Dendritic cell treated with granulocyte-macrophage colony-stimulating factor and Interleukin-4, amounts not matched to agents 40 ng/mL and 50 ng/mL, for 4 days (primary cell): Measurements from ENCODE around the gene PPP2R5C.
A peak's percentile ranks its signal among the peaks of the same experiment; 100 is the strongest.

Experiments
- H3K27ac Mint-ChIP-seq: one replicate; pipeline ENCODE4 v1.8.0; 2022; ENCODE audit warnings: mild to moderate bottlenecking, mixed read lengths
- H3K27me3 Mint-ChIP-seq: one replicate; pipeline ENCODE4 v1.8.0; 2022; ENCODE audit warnings: mild to moderate bottlenecking, mixed read lengths
- H3K36me3 Mint-ChIP-seq: one replicate; pipeline ENCODE4 v1.8.0; 2022; ENCODE audit warnings: low read depth, mixed read lengths
- H3K4me1 Mint-ChIP-seq: one replicate; pipeline ENCODE4 v1.8.0; 2022; ENCODE audit warnings: low read depth, mixed read lengths
- H3K4me3 Mint-ChIP-seq: one replicate; pipeline ENCODE4 v1.8.0; 2022; ENCODE audit warnings: mild to moderate bottlenecking, moderate library complexity, mixed read lengths
- H3K9me3 Mint-ChIP-seq: one replicate; pipeline ENCODE4 v1.8.0; 2022; ENCODE audit warnings: mixed read lengths
- intact Hi-C: fragments of 100-400 bp; cut with micrococcal nuclease; formaldehyde crosslinking; loops from one replicate; pipeline ENCODE4 v1.15.0; 2022

The PPP2R5C gene

GRCh38 chr14:101859958-101860357 lies 98.4 kb downstream of the PPP2R5C start:
- no peak overlapping the region for H3K27ac Mint-ChIP-seq
- H3K36me3 Mint-ChIP-seq, result peaks cover 76% of the 10 kb centered on the region
- H3K27me3 Mint-ChIP-seq, result no peaks in the 10 kb centered on the region
- no peak overlapping the region for H3K4me3 Mint-ChIP-seq
- intact Hi-C loops, result no loop called here
- peaks cover 31% of the 10 kb centered on the region for H3K4me1 Mint-ChIP-seq
- H3K9me3 Mint-ChIP-seq, result no peaks in the 10 kb centered on the region

- H3K36me3 Mint-ChIP-seq, result peaks cover 81% of the 10 kb centered on the region
- no peaks in the 10 kb centered on the region for H3K27me3 Mint-ChIP-seq
- no peak overlapping the region for H3K27ac Mint-ChIP-seq
- peaks cover 16% of the 10 kb centered on the region for H3K4me1 Mint-ChIP-seq
- no peak overlapping the region for H3K4me3 Mint-ChIP-seq
- no peaks in the 10 kb centered on the region for H3K9me3 Mint-ChIP-seq
- intact Hi-C loops, result no loop called here
Observed at GRCh38 chr14:101861464-101861863, 100.0 kb downstream of the PPP2R5C start.

GRCh38 chr14:101862177-101862576 lies 100.7 kb downstream of the PPP2R5C start:
- peaks cover 74% of the 10 kb centered on the region for H3K36me3 Mint-ChIP-seq
- peaks cover 13% of the 10 kb centered on the region for H3K4me1 Mint-ChIP-seq
- intact Hi-C loops, result no loop called here
- no peak overlapping the region for H3K4me3 Mint-ChIP-seq
- no peaks in the 10 kb centered on the region for H3K9me3 Mint-ChIP-seq
- no peaks in the 10 kb centered on the region for H3K27me3 Mint-ChIP-seq
- H3K27ac Mint-ChIP-seq, result no peak overlapping the region

- no peaks in the 10 kb centered on the region for H3K27me3 Mint-ChIP-seq
- peak overlapping the region; percentile 51 for H3K27ac Mint-ChIP-seq
- intact Hi-C loops, result no loop called here
- H3K9me3 Mint-ChIP-seq, result no peaks in the 10 kb centered on the region
- peaks cover 13% of the 10 kb centered on the region for H3K4me1 Mint-ChIP-seq
- H3K4me3 Mint-ChIP-seq, result no peak overlapping the region
- peaks cover 68% of the 10 kb centered on the region for H3K36me3 Mint-ChIP-seq
Observed at GRCh38 chr14:101862711-101863110, 101.2 kb downstream of the PPP2R5C start.

GRCh38 chr14:101865288-101865687 lies 103.8 kb downstream of the PPP2R5C start:
- Mint-ChIP-seq H3K4me1 (peaks cover 6% of the 10 kb centered on the region), H3K36me3 (peaks cover 53% of the 10 kb centered on the region), H3K4me3 (no peak overlapping the region), H3K9me3 (no peaks in the 10 kb centered on the region), H3K27ac (peak overlapping the region; percentile 44), H3K27me3 (no peaks in the 10 kb centered on the region)
- intact Hi-C loops, result no loop called here

- Mint-ChIP-seq H3K36me3 (peaks cover 35% of the 10 kb centered on the region), H3K4me1 (peaks cover 15% of the 10 kb centered on the region), H3K27me3 (no peaks in the 10 kb centered on the region), H3K27ac (no peak overlapping the region), H3K4me3 (no peak overlapping the region), H3K9me3 (no peaks in the 10 kb centered on the region)
- intact Hi-C loops, result no loop called here
Observed at GRCh38 chr14:101867854-101868253, 106.3 kb downstream of the PPP2R5C start.

- no peak overlapping the region for H3K4me3 Mint-ChIP-seq
- H3K36me3 Mint-ChIP-seq, result peaks cover 24% of the 10 kb centered on the region
- no peak overlapping the region for H3K27ac Mint-ChIP-seq
- intact Hi-C loops, result no loop called here
- H3K4me1 Mint-ChIP-seq, result peaks cover 28% of the 10 kb centered on the region
- no peaks in the 10 kb centered on the region for H3K9me3 Mint-ChIP-seq
- no peaks in the 10 kb centered on the region for H3K27me3 Mint-ChIP-seq
Observed at GRCh38 chr14:101869217-101869616, 107.7 kb downstream of the PPP2R5C start.

GRCh38 chr14:101870273-101870939 lies 108.9 kb downstream of the PPP2R5C start:
- no peak overlapping the region for H3K27ac Mint-ChIP-seq
- H3K36me3 Mint-ChIP-seq, result peaks cover 12% of the 10 kb centered on the region
- H3K27me3 Mint-ChIP-seq, result no peaks in the 10 kb centered on the region
- H3K4me1 Mint-ChIP-seq, result peaks cover 29% of the 10 kb centered on the region
- intact Hi-C loops, result no loop called here
- H3K9me3 Mint-ChIP-seq, result no peaks in the 10 kb centered on the region
- no peak overlapping the region for H3K4me3 Mint-ChIP-seq

GRCh38 chr14:101872346-101872745 lies 110.8 kb downstream of the PPP2R5C start:
- no peaks in the 10 kb centered on the region for H3K9me3 Mint-ChIP-seq
- intact Hi-C loops, result no loop called here
- H3K36me3 Mint-ChIP-seq, result peaks cover 11% of the 10 kb centered on the region
- H3K4me1 Mint-ChIP-seq, result peaks cover 46% of the 10 kb centered on the region
- H3K27ac Mint-ChIP-seq, result peak overlapping the region; percentile 43
- H3K27me3 Mint-ChIP-seq, result no peaks in the 10 kb centered on the region
- H3K4me3 Mint-ChIP-seq, result no peak overlapping the region

- peak overlapping the region; percentile 43 for H3K27ac Mint-ChIP-seq
- peaks cover 55% of the 10 kb centered on the region for H3K4me1 Mint-ChIP-seq
- H3K27me3 Mint-ChIP-seq, result no peaks in the 10 kb centered on the region
- no peaks in the 10 kb centered on the region for H3K9me3 Mint-ChIP-seq
- intact Hi-C loops, result no loop called here
- peaks cover 14% of the 10 kb centered on the region for H3K36me3 Mint-ChIP-seq
- no peak overlapping the region for H3K4me3 Mint-ChIP-seq
Observed at GRCh38 chr14:101873076-101873825, 111.7 kb downstream of the PPP2R5C start.

- Mint-ChIP-seq H3K4me1 (peaks cover 58% of the 10 kb centered on the region), H3K27me3 (no peaks in the 10 kb centered on the region), H3K9me3 (no peaks in the 10 kb centered on the region), H3K4me3 (no peak overlapping the region), H3K36me3 (peaks cover 18% of the 10 kb centered on the region), H3K27ac (peak overlapping the region; percentile 43)
- intact Hi-C loops, result no loop called here
Observed at GRCh38 chr14:101873991-101874390, 112.5 kb downstream of the PPP2R5C start.

GRCh38 chr14:101875041-101875726 lies 113.7 kb downstream of the PPP2R5C start:
- intact Hi-C loops, result loop anchor here (5.0 kb wide), 1 partner anchor 33 kb away; no protein-coding TSS in a partner anchor
- Mint-ChIP-seq H3K4me3 (no peak overlapping the region), H3K27ac (peak overlapping the region; percentile 67), H3K9me3 (no peaks in the 10 kb centered on the region), H3K4me1 (peaks cover 58% of the 10 kb centered on the region), H3K36me3 (peaks cover 21% of the 10 kb centered on the region), H3K27me3 (no peaks in the 10 kb centered on the region)

GRCh38 chr14:101875727-101876554 lies 114.4 kb downstream of the PPP2R5C start:
- H3K4me1 Mint-ChIP-seq, result peaks cover 58% of the 10 kb centered on the region
- H3K9me3 Mint-ChIP-seq, result no peaks in the 10 kb centered on the region
- H3K27me3 Mint-ChIP-seq, result no peaks in the 10 kb centered on the region
- H3K4me3 Mint-ChIP-seq, result no peak overlapping the region
- H3K27ac Mint-ChIP-seq, result peak overlapping the region; percentile 67
- H3K36me3 Mint-ChIP-seq, result peaks cover 25% of the 10 kb centered on the region
- intact Hi-C loops, result loop anchor here (1.0 to 5.0 kb wide), 2 partner anchors 34 to 67 kb away; no protein-coding TSS in a partner anchor
